Glutamatergic neuron (in vitro differentiated cells): ENCODE results near the gene ARHGAP25. TPM values are rescaled to one million over a fixed set of nuclear protein-coding genes. Genes with fewer than 3 reads are reported as not detected.
A peak's percentile ranks its signal among the peaks of the same experiment; 100 is the strongest.

Experiments used
- DNase-seq: peaks from one replicate; pipeline ENCODE4 v3.0.0; 2022
- H3K27ac Mint-ChIP-seq: one replicate; pipeline ENCODE4 v1.8.0; 2020; ENCODE audit warnings: mild to moderate bottlenecking, mixed read lengths, inconsistent platforms; ENCODE audit not compliant: unreplicated experiment
- H3K27me3 Mint-ChIP-seq: one replicate; pipeline ENCODE4 v1.8.0; 2020; ENCODE audit warnings: mild to moderate bottlenecking, moderate library complexity, mixed read lengths, inconsistent platforms; ENCODE audit not compliant: unreplicated experiment
- H3K36me3 Mint-ChIP-seq: one replicate; pipeline ENCODE4 v1.8.0; 2020; ENCODE audit warnings: mild to moderate bottlenecking, mixed read lengths, inconsistent platforms; ENCODE audit not compliant: unreplicated experiment
- H3K4me1 Mint-ChIP-seq: one replicate; pipeline ENCODE4 v1.8.0; 2020; ENCODE audit warnings: mild to moderate bottlenecking, low read depth, mixed read lengths, inconsistent platforms; ENCODE audit not compliant: unreplicated experiment
- H3K4me3 Mint-ChIP-seq: one replicate; pipeline ENCODE4 v1.8.0; 2020; ENCODE audit warnings: mild to moderate bottlenecking, mixed read lengths, inconsistent platforms; ENCODE audit not compliant: unreplicated experiment
- H3K9me3 Mint-ChIP-seq: one replicate; pipeline ENCODE4 v1.8.0; 2020; ENCODE audit warnings: mild to moderate bottlenecking, moderate library complexity, mixed read lengths, inconsistent platforms; ENCODE audit not compliant: unreplicated experiment
- total RNA-seq: library from RNA; stranded (reverse); fragmentation: NEBNext Ultra II Directional; extraction: Animal tissue kit (Norgen Biotek cat#: 25700); gene quantifications from one replicate; pipeline ENCODE4 v1.2.1, GENCODE V29; 2021; ENCODE audit not compliant: unreplicated experiment
- TF ChIP-seq, protein P1 (sequence below): fragments of 200-600 bp; sonication (generic); IDR thresholded peaks from one replicate; pipeline ENCODE4 v1.5.0; 2021; ENCODE audit not compliant: partially characterized antibody, unreplicated experiment

ARHGAP25 gene
- total RNA-seq, 1 donor from 2014 or later: 1.4 TPM

DNA sequence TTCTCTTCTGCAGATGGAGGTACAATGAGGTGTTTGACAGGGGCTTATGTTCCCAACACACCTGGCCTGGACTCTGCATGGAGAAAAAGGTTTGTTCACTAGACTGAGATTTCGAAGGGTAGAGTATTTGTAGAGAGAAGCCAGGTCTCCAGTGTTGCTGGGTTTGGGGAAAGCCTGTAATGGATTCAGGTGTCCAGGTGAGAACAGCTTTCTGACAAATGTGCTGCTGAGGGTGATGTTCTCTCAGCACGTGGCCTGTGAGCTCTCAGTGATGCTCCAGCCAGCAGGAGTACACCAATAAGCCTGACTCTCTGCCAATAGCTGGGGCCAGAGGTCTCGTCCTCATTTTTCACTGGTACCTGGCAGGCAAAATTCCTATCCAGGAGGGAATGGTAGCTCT, 43.8 kb upstream of the ARHGAP25 start:
- Mint-ChIP-seq H3K36me3 (no peaks in the 10 kb centered on the region), H3K27ac (no peak overlapping the region), H3K4me1 (peaks cover 29% of the 10 kb centered on the region), H3K27me3 (peaks cover 8% of the 10 kb centered on the region), H3K9me3 (peaks cover 10% of the 10 kb centered on the region), H3K4me3 (no peak overlapping the region)
- no peak for DNase-seq
- TF ChIP-seq, protein P1, sequence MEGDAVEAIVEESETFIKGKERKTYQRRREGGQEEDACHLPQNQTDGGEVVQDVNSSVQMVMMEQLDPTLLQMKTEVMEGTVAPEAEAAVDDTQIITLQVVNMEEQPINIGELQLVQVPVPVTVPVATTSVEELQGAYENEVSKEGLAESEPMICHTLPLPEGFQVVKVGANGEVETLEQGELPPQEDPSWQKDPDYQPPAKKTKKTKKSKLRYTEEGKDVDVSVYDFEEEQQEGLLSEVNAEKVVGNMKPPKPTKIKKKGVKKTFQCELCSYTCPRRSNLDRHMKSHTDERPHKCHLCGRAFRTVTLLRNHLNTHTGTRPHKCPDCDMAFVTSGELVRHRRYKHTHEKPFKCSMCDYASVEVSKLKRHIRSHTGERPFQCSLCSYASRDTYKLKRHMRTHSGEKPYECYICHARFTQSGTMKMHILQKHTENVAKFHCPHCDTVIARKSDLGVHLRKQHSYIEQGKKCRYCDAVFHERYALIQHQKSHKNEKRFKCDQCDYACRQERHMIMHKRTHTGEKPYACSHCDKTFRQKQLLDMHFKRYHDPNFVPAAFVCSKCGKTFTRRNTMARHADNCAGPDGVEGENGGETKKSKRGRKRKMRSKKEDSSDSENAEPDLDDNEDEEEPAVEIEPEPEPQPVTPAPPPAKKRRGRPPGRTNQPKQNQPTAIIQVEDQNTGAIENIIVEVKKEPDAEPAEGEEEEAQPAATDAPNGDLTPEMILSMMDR: no peak

DNA sequence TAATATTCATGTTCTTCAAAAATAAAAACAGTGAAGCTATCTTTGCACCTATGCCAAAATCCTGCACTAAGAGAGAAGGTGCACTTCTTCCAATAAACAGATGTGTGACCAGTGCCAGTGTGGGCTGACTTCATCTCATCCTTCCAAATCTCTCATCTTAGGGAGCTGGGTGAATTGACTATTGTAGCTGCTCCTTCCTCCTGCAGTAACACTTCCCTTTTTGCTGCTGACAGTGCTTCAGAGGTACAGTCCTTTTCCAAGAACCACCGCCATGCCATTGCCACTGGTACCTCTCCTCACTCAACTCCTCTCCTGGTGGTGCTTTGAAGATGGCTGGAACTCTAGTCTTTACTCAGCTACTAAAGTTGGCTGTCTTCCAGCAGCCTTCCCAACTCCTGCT, 42.1 kb upstream of the ARHGAP25 start:
- Mint-ChIP-seq H3K4me3 (peak overlapping the region; percentile 30), H3K27ac (peak overlapping the region; percentile 69), H3K36me3 (no peaks in the 10 kb centered on the region), H3K9me3 (peaks cover 10% of the 10 kb centered on the region), H3K4me1 (peaks cover 29% of the 10 kb centered on the region), H3K27me3 (peaks cover 8% of the 10 kb centered on the region)
- DNase-seq: no peak
- TF ChIP-seq, protein P1: no peak

DNA sequence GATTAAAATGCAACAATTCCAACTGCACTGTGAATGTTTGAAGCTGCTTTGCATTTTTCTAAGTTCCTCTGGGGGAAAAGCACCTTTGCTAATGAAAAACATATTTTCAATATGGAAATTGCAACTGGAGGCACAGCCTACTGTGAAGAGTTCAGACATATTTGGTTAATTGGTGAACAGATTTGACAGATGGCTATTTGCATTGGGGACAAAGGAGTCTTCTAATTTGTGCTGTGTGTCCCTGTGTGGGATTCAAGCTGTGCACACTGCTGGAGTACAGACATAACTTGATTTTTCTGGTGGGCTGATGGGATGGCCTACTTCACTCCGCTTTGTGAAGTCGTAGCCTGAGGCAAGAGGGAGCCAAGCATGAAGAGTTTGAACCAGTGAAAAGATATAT, 40.7 kb upstream of the ARHGAP25 start:
- Mint-ChIP-seq H3K27me3 (peaks cover 8% of the 10 kb centered on the region), H3K4me1 (peaks cover 29% of the 10 kb centered on the region), H3K4me3 (peak overlapping the region; percentile 52), H3K27ac (peak overlapping the region; percentile 94), H3K36me3 (no peaks in the 10 kb centered on the region), H3K9me3 (peaks cover 10% of the 10 kb centered on the region)
- peak; percentile 25 for DNase-seq
- TF ChIP-seq, protein P1: no peak

DNA sequence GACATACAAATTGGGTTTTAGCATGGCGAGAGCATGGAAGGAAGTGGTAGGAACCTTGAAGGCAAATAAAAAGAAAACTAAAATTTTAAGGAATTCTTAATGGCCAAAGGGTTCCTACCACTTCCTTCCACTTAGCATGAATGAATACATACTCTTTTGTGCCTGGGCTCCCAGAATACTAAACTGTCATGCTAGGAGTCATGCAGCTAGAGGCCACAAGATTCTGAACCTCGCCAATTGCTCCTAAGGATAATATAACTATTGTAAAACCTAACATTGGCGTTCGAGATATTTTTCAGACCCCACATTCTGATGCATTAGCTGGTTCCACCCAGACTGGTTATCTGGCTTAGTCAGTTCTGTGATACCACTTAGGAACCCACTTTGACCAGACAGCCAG, 38.6 kb upstream of the ARHGAP25 start:
- TF ChIP-seq, protein P1: no peak
- Mint-ChIP-seq H3K4me3 (no peak overlapping the region), H3K36me3 (peaks cover 8% of the 10 kb centered on the region), H3K4me1 (peaks cover 27% of the 10 kb centered on the region), H3K9me3 (peaks cover 10% of the 10 kb centered on the region), H3K27me3 (peaks cover 8% of the 10 kb centered on the region), H3K27ac (no peak overlapping the region)
- DNase-seq: no peak

DNA sequence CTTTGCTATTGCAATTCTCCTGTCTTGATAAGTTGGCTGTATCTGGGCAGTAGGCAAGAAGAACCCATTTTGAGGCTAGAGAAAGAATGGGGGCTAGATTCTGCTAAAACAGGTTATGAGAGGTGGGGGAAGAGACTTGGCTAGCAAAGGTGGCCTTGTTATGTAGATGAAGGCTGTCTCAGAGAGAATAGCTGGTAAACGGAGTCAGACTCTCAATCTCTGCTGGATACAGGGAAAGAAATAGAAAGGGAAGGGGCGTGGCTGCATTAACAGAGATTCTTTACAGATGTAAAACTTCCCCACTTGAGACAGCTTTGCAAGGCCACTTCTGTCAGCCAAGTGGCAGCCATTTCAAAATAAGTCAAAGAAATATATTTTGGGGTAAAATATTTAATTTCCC, 38.1 kb upstream of the ARHGAP25 start:
- Mint-ChIP-seq H3K36me3 (peaks cover 8% of the 10 kb centered on the region), H3K27ac (no peak overlapping the region), H3K9me3 (peaks cover 10% of the 10 kb centered on the region), H3K4me1 (peaks cover 27% of the 10 kb centered on the region), H3K4me3 (no peak overlapping the region), H3K27me3 (peaks cover 8% of the 10 kb centered on the region)
- TF ChIP-seq, protein P1: no peak
- no peak for DNase-seq
